ENCODE results near the gene LRBA.
"Not testable (repeated sequence)": the region's sequence is repeated elsewhere in the genome, so short reads cannot be mapped to it uniquely, and the experiment has no call there.

Gene LRBA

DNA sequence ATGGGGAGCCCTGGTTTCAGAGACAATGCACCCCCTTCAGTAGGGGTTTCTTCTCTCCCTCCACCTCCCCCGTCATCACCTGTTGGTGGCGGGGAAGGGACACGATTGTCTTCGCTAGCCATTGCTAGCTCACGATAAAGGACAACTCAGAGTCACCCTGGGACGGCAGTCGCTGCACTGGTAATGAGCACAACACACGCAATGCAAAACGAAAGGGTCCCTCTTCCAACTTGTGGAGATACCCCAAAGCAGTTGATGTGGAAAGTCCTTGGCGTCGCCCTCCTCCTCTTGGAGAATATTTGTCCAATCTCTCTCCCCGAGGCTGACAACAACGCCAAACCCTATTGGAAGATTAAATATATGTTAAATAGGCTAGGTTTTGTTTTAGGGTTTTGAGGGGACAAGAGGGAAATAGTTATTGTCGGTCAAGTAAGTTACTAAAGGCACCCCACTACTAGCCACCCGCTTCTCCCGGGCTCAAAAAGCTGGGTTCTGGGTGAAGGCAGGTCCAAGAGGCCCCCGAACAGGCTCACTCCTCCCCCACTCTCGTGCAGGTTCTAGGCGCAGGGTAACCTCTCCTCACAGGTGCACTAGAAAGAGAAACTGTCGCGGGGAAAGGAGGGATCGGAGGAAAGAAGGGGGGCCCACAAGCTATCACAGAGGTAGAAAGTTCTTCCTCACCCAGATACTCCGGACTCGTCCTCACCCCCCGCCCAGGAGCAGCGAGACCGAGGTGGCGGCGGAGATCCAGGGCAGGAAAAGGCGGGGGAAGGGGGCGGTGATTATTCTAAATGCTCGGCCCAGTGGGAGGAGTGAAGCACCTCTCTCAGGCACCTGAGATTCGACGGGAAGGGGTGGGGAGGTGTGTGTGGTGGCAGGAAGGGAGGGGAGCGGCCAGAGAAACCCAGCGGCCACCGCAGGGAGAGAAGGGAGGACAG lies at the start of gene LRBA:
TSS of gene LRBA (minus strand) at position 764 of the 938 bp plus-strand sequence. CDS start at position 122, 642 bp downstream.
- peak; percentile 80 for DNase-seq

GRCh38 chr4:151063143-151063542 lies 48.1 kb upstream of the LRBA start:
- DNase-seq: not testable (repeated sequence)

DNA sequence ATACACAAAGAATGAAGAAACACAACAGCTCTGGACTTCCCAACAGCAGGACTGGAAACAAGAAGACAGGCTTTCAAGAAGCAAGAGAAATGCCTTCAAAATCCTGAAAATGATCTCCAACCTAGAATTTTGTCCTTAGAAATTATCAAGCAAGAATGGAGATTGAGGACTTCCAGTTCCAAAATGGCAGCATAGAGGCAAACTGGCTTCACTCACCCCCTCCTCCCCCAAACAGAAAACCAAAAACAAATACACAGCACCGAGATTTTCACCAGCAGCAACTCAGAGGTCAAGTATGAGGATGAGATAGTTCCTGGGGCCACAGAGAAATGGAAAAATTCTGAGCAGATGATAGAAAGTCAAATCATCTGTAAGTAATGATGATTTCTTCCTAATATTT lies 40.5 kb upstream of the LRBA start:
- DNase-seq: no peak

DNA sequence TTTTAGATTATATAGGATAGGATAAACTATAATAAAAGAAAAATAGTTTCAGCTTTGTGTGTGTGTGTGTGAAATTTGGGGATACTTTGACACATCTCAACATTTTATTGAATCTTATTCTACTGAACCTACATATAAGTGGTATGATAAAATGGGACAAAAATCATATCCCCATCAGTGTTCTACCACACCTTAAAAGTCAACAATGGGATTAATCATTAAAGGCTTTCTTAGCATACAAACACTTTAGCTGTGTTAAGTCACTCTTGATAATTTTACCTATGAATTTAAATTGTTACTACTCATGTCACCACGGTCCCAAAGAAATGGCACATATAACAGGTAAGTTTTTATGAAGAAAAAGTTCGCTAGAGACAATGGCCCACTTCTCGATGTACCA lies 37.7 kb upstream of the LRBA start:
- no peak for DNase-seq

DNA sequence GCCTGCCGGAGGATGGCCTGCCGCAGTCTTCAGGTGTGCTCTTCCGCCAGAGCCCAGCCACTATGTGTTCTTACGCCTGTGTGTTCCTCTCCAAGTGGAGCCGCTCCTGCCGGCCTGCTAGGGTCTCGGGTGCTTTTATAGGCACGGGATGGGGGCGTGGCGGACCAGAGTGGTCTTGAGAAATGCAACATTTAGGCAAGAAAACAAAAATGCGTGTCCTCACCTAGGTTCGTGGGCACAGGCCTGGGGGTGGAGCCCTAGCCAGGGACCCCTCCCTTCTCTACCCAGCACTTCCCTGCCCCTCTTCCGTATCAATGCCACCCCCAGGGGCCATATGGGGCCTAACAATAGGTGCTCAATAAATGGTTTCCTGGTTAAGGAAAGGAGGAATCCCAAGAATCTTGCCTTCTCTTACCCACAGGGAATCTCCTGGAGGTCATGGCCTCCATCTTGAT lies 34.4 kb upstream of the LRBA start:
- DNase-seq: no peak

- DNase-seq: no peak
Measured at GRCh38 chr4:151048913-151049312, 33.8 kb upstream of the LRBA start.

DNA sequence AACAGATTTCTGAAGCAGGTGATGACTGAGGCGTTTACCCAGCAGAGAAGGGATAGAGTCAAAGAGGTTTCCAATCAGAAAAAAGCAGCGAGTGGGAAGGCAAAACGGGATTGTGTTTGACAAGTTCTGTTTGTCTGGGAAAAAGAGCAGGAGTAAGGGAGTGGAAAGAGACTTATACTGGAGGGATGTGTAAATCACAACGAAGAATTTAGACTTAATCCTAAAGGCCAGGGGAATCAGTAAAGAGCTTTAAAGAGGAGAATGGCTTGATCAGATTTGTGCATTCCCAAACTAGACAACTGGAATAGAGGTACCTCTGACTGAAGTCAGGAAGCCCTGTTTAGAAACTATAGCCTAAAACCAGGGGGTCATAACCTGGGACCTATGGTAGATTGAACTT lies 31.5 kb upstream of the LRBA start:
- DNase-seq: no peak

DNA sequence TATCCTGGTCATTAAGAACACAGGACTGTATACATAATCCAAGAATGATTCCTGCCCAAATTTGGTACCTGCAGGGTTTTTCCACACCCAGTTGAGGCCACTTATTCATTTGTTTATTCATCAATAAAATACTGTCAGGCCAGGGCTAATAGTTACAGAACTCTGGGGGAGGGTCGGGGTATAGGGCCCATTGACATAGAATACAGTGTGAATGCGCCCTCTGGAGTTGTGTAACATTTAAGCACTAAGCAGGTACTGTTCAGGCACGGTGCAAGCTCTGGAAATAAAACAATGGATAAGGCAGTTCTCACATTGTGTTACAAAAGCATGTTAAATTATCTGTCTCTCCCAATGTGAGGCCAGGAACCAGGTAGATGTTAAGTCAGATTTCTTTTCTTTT lies 30.8 kb upstream of the LRBA start:
- no peak for DNase-seq

DNA sequence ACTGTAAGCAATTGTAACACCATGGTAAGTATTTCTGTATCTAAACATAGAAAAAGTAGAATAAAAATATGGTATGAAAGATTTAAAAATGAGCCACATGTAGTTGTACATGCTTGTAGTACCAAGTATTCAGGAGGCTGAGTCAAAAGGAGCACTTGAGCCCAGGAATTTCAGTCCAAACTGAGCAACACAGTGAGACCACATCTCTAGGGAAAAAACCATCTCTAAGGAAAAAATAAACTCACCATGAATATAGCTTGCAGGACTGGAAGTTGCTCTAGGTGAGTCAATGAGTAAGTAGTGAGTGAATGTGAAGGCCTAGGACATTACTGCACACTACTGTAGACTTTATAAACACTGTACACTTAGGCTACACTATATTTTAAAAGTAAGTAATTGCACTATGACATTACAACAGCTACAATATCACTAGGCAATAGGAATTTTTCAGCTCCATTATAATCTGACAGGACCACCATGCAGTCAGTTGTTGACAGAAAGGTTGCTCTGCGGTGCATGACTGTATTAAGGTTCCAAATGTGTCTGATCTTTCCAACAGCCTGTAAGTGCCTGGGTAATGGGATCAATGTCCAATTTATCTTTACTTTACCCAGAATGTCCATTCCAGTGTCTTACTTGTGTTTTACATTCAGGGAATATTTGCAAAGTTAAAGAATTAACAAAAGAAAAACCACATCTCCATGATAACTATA lies 28.9 kb upstream of the LRBA start:
- DNase-seq: no peak

DNA sequence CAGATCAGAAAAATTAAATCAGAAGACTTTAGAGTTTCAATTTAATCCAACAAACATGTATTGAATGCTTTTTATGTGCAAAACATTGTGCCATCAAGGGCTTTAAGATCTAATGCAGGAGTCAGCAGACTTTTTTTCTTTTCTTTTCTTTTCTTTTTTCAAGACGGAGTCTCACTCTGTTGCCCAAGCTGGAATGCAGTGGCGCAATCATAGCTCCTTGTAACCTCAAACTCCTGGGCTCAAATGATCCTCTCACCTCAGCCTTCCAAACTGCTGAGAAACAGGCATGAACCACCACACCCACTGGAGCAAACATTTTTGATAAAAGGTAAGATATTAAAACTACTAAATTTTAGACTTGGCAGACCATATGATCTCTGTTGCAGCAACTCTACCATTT lies 24.6 kb upstream of the LRBA start:
- DNase-seq: no peak

- no peak for DNase-seq
Measured at GRCh38 chr4:151038452-151039157, 23.5 kb upstream of the LRBA start.

- DNase-seq: no peak
Measured at GRCh38 chr4:151035911-151036310, 20.8 kb upstream of the LRBA start.

DNA sequence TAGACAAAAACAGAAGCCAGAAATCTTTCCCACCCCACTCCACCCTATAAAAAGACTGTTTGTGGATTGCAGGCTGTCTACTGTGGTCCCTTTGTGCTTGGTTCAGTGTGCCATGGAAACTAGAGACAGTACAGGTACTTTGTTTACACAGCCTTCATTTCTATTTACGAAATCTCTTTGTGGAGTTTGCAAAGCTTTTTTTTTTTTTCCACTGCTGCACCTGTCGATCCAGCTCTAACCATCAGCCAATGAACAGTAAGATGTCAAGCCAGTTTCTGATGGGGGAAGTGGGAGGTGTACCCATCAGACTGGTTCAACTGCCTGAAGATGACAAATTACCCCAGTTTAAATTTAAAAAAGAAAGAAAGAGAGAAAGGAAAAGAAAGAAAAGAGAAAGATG lies 20.2 kb upstream of the LRBA start:
- no peak for DNase-seq

DNA sequence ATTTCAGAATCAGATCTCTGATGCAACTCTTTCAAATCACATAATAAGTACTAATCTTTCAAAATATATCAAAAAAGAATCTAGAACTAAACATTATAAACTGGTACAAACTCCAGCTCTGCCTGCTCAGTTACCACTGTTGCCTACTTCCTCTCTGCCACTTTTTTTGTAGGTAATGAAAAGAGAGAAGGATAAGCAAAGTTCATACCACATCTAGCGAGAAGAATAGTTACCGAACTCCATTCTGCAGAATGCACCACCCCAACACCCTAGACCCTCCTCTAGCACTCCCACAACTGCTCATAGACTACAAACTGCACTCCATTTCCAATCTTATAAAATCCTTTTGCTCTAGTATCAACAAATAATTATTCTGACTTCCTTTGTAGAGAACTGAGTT lies 19.7 kb upstream of the LRBA start:
- no peak for DNase-seq

GRCh38 chr4:151031831-151032605 lies 16.9 kb upstream of the LRBA start:
- no peak for DNase-seq

GRCh38 chr4:151029537-151029936 lies 14.5 kb upstream of the LRBA start:
- DNase-seq: no peak

DNA sequence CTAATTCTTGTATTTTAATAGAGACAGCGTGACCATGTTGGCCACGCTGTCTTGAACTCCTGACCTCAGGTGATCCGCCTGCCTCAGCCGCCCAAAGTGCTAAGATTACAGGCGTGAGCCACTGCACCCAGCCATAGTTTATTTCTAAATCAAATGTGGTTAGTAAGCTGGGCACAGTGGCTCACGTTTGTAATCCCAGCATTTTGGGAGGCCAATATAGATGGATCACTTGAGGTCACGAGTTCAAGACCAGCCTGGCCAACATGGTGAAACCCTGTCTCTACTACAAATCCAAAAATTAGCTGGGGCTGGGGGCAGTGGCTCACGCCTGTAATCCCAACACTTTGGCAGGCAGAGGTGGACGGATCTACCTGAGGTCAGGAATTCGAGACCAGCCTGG lies 13.9 kb upstream of the LRBA start:
- not testable (repeated sequence) for DNase-seq

GRCh38 chr4:151025759-151026158 lies 10.7 kb upstream of the LRBA start:
- DNase-seq: no peak

- no peak for DNase-seq
Measured at GRCh38 chr4:151022586-151022985, 7.5 kb upstream of the LRBA start.

GRCh38 chr4:151021637-151022334 lies 6.7 kb upstream of the LRBA start:
- DNase-seq: no peak

- DNase-seq: peak; percentile 82
Measured at GRCh38 chr4:151015459-151016347, 619 bp upstream of the LRBA start.
